GM13977 (cell line): ENCODE measurements around the gene LRRC18.

Experiments used
- DNase-seq: peaks from one replicate; pipeline ENCODE4 v3.0.0; 2012; ENCODE audit warnings: low spot score
- in situ Hi-C: fragments of 300-500 bp; cut with MboI; formaldehyde crosslinking; loops from one replicate; pipeline ENCODE4 v1.12.0; 2022; ENCODE audit warnings: low sequenced_read_pairs, low pct_unique_long_range_greater_than_20kb, mixed read lengths, inconsistent platforms; ENCODE audit not compliant: unreplicated experiment
- TF ChIP-seq, protein P1 (sequence below): IDR thresholded peaks from 2 replicates; pipeline ENCODE4 v1.5.1; 2012; ENCODE audit warnings: mild to moderate bottlenecking, control low read depth; ENCODE audit not compliant: insufficient read depth; ENCODE audit errors: extremely low read depth, missing control alignments

Gene LRRC18

GRCh38 chr10:48939790-48940325, at the start of gene LRRC18:
TSS of gene LRRC18 (minus strand) at chr10:48939840. CDS start at chr10:48914155, 25,685 bp downstream.
- in situ Hi-C loops = no loop called here
- TF ChIP-seq, protein P1, sequence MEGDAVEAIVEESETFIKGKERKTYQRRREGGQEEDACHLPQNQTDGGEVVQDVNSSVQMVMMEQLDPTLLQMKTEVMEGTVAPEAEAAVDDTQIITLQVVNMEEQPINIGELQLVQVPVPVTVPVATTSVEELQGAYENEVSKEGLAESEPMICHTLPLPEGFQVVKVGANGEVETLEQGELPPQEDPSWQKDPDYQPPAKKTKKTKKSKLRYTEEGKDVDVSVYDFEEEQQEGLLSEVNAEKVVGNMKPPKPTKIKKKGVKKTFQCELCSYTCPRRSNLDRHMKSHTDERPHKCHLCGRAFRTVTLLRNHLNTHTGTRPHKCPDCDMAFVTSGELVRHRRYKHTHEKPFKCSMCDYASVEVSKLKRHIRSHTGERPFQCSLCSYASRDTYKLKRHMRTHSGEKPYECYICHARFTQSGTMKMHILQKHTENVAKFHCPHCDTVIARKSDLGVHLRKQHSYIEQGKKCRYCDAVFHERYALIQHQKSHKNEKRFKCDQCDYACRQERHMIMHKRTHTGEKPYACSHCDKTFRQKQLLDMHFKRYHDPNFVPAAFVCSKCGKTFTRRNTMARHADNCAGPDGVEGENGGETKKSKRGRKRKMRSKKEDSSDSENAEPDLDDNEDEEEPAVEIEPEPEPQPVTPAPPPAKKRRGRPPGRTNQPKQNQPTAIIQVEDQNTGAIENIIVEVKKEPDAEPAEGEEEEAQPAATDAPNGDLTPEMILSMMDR = no peak
- no peak for DNase-seq

DNA sequence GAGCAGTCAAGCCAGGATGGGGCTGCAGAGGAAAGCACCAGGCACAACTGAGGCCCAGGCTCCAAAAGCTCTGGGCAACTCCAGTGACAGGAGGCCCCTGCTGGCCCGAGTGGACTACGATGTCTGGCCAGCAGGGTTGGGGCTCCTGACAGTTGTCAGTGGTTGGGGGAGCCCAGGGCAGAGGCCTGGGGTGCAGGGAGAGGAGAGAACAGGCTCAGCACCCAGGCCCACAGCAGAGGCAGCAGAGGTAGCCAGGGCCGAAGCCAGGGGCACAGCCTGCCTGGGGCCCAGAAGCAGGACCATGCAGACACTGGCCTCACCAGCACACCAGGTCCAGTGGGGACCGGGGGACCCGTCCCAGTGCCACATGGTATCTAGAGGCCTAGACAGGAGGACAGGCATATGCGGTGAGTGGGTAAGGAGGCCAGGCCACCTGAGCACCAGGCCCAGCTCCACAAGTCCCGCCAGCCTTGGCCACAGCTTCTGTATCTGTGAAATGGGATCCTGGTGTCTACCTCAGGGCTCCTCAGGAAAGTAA, 46.0 kb upstream of the LRRC18 start:
- DNase-seq = no peak
- in situ Hi-C loops = loop anchor here (25.0 kb wide), 1 partner anchor 527 kb away; no protein-coding TSS in a partner anchor
- TF ChIP-seq, protein P1 = no peak

GRCh38 chr10:48983648-48984351, 44.2 kb upstream of the LRRC18 start:
- TF ChIP-seq, protein P1 = no peak
- in situ Hi-C loops = loop anchor here (25.0 kb wide), 1 partner anchor 529 kb away; no protein-coding TSS in a partner anchor

DNA sequence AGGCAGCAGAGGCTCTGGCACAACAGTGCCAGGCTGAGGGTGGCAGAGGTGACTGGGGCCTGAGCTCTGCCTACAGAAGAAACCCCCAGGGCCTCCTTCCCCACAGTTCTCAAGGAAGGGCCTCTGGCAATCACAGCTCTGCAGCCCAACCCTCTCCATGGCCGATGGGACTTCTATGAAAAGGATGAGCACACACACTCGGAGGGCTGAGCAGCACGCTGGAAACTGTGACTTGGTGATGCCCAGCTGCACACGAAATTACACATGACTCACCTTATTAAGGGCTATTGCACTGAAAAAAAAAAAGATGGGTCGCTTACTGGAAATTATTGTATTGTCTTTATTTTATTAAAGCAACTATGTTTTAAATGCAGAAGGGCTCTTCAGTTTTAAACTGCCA, 42.9 kb upstream of the LRRC18 start:
- in situ Hi-C loops = loop anchor here (25.0 kb wide), 1 partner anchor 530 kb away; no protein-coding TSS in a partner anchor
- no peak for DNase-seq
- TF ChIP-seq, protein P1 = no peak

More at GRCh38 chr10:48983648-48984351, 44.2 kb upstream of the LRRC18 start:
- no peak for DNase-seq

DNA sequence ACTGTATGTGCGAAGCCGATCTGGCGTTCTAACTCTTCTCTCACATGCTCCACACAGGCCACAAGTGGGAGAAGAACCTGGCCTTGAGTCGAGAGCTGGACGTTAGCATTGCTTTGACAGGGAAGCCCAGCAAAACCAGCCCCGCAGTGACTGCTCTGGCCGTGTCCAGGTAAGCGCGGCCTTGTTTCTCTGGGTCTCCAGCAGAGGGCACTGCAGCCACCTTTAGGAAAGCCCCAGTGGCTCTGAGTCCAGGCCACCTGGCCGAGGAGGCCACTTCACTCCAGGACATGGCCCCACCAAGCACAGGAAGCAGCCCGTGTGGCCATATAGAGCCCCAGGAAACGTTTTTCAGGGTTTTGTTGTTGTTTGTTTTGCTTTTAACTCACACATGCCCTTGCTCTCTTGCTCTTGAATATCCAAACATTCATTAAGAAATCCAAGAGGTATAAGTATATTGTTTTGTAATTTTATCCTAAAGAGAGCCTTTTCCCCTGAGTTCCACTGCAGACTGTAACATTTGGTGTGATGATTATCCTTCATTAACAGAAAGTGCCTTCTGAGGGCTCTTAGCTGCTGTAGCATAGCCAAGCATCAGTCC, 41.8 kb upstream of the LRRC18 start:
- in situ Hi-C loops = loop anchor here (25.0 kb wide), 1 partner anchor 531 kb away; no protein-coding TSS in a partner anchor
- DNase-seq = peak; percentile 68
- TF ChIP-seq, protein P1 = peak; percentile 75

GRCh38 chr10:48978318-48978717, 38.7 kb upstream of the LRRC18 start:
- TF ChIP-seq, protein P1 = no peak
- no peak for DNase-seq
- in situ Hi-C loops = loop anchor here (25.0 kb wide), 1 partner anchor 534 kb away; no protein-coding TSS in a partner anchor
